ENCODE results near the gene CNR2. TPM values are rescaled to one million over a fixed set of nuclear protein-coding genes. Genes with fewer than 3 reads are reported as not detected.
"Not testable (repeated sequence)": the region's sequence is repeated elsewhere in the genome, so short reads cannot be mapped to it uniquely, and the experiment has no call there.

CNR2 gene
- total RNA-seq, 1 experiment from 2014 or later = not detected

GRCh38 chr1:23847482-23848095 is 65.6 kb downstream of the CNR2 start:
- H3K4me1 ChIP-seq; H3K27me3 ChIP-seq; H3K9me3 ChIP-seq (replicated peaks); DNase-seq; H3K36me3 ChIP-seq; H3K4me3 ChIP-seq; H3K27ac ChIP-seq: not testable (repeated sequence)

DNA sequence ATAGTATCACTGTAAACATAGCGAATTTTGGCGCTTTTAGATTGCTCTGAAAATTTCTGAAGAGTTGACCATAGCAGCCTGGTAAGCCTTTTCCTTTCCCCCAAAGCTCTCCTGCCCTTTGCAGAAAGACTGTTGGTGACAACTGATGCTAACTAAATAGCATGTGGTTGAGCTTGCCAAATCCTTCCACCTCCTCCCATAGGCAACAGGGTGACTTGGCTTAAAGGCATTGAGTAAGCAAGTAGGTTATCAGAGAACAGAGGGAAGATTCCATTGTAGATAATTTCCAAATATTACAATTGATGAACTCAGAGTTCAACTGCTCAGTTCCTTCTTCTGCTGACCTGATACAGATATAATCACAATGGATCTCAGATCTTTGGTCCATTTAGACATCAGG is 68.0 kb downstream of the CNR2 start:
- H3K27ac ChIP-seq = no peak overlapping the region
- no peaks in the 10 kb centered on the region for H3K36me3 ChIP-seq
- no peak for DNase-seq
- H3K27me3 ChIP-seq = peaks cover 17% of the 10 kb centered on the region
- H3K9me3 ChIP-seq (replicated peaks) = no peaks in the 10 kb centered on the region; the same call in 1 of the 2 replicates
- no peak overlapping the region for H3K4me3 ChIP-seq
- H3K4me1 ChIP-seq = no peaks in the 10 kb centered on the region

- Histone ChIP-seq H3K36me3 (no peaks in the 10 kb centered on the region), H3K4me3 (no peak overlapping the region), H3K27ac (no peak overlapping the region), H3K27me3 (peaks cover 17% of the 10 kb centered on the region), H3K9me3 (replicated peaks) (no peaks in the 10 kb centered on the region; the same call in 1 of the 2 replicates), H3K4me1 (no peaks in the 10 kb centered on the region)
- DNase-seq = no peak
Measured at GRCh38 chr1:23843644-23844043, 69.5 kb downstream of the CNR2 start.

- peak; percentile 68 to 71 for DNase-seq
- H3K27ac ChIP-seq = no peak overlapping the region
- H3K27me3 ChIP-seq = peaks cover 17% of the 10 kb centered on the region
- H3K4me1 ChIP-seq = no peaks in the 10 kb centered on the region; the same call in 1 of the 2 replicates
- H3K36me3 ChIP-seq = no peaks in the 10 kb centered on the region
- peak overlapping the region; percentile 36 for H3K4me3 ChIP-seq
- no peaks in the 10 kb centered on the region; the same call in none of the 2 replicates for H3K9me3 ChIP-seq (replicated peaks)
Measured at GRCh38 chr1:23838401-23838866, 74.7 kb downstream of the CNR2 start.

DNA sequence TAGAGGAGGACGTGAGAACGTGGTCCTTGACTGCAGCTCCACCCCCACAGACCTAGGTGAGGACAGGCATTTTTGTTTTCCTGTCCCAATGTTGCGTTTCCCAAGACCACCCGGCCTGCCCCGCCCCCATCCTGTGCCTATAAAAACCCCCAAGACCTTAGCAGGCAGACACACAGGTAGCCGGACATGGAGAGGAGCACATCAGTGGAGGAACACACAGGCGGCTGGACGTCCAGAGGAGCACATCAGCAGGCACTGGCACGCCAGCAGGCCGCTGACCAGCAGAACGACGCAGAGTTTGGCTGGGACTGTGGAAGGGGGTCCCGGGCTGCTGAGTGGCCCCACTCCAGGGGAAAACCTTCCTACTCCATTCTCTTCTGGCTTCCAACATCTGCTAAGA is 75.3 kb downstream of the CNR2 start:
- peaks cover 21% of the 10 kb centered on the region for H3K27me3 ChIP-seq
- no peak overlapping the region for H3K27ac ChIP-seq
- no peak overlapping the region for H3K4me3 ChIP-seq
- H3K9me3 ChIP-seq (replicated peaks) = no peaks in the 10 kb centered on the region; the same call in none of the 2 replicates
- no peak for DNase-seq
- no peaks in the 10 kb centered on the region; the same call in 1 of the 2 replicates for H3K36me3 ChIP-seq
- H3K4me1 ChIP-seq = no peaks in the 10 kb centered on the region; the same call in 1 of the 2 replicates

- no peaks in the 10 kb centered on the region; the same call in 1 of the 2 replicates for H3K36me3 ChIP-seq
- no peak for DNase-seq
- no peaks in the 10 kb centered on the region; the same call in 1 of the 2 replicates for H3K9me3 ChIP-seq (replicated peaks)
- no peak overlapping the region for H3K27ac ChIP-seq
- H3K4me3 ChIP-seq = no peak overlapping the region
- H3K4me1 ChIP-seq = no peaks in the 10 kb centered on the region; the same call in 1 of the 2 replicates
- H3K27me3 ChIP-seq = peaks cover 19% of the 10 kb centered on the region
Measured at GRCh38 chr1:23836037-23836436, 77.1 kb downstream of the CNR2 start.

DNA sequence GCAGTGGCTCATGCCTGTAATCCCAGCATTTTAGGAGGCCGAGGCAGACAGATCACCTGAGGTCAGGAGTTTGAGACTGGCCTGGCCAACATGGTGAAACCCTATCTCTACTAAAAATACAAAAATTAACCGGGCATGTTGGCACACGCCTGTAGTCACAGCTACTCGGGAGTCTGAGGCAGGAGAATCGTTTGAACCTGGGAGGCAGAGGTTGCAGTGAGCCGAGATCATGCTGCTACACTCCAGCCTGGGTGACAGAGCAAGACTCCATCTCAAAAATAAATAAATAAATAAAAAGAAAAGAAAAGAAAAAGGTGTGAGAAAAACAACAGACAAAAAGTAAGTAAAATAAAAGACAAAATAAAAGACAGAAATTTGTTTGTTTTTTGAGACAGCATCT is 79.0 kb downstream of the CNR2 start:
- H3K4me3 ChIP-seq; H3K36me3 ChIP-seq; H3K9me3 ChIP-seq (replicated peaks); H3K27ac ChIP-seq; H3K4me1 ChIP-seq; DNase-seq: not testable (repeated sequence)
- peaks cover 19% of the 10 kb centered on the region for H3K27me3 ChIP-seq

GRCh38 chr1:23827717-23828116 is 85.4 kb downstream of the CNR2 start:
- DNase-seq = no peak
- Histone ChIP-seq H3K27ac (no peak overlapping the region), H3K4me1 (no peaks in the 10 kb centered on the region), H3K36me3 (no peaks in the 10 kb centered on the region), H3K9me3 (replicated peaks) (no peaks in the 10 kb centered on the region), H3K27me3 (peaks cover 4% of the 10 kb centered on the region; the same call in 1 of the 2 replicates), H3K4me3 (no peak overlapping the region)

DNA sequence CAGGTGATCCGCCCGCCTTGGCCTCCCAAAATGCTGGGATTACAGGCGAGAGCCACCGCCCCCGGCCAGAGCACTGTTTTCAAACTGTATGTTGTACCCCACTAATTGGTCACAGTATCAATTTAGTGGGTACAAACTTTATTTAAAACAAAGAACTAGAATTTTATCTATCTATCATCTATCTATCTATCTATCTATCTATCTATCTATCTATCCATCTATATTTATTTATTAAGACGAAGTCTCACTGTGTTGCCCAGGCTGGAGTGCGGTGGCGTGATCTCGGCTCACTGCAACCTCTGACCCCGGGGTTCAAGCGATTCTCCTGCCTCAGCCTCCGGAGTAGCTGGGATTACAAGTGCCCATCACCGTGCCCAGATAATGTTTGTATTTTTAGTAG is 86.6 kb downstream of the CNR2 start:
- H3K4me1 ChIP-seq; H3K4me3 ChIP-seq; H3K27ac ChIP-seq; H3K9me3 ChIP-seq (replicated peaks); H3K36me3 ChIP-seq; H3K27me3 ChIP-seq; DNase-seq: not testable (repeated sequence)

- Histone ChIP-seq H3K9me3 (replicated peaks) (no peaks in the 10 kb centered on the region), H3K36me3 (no peaks in the 10 kb centered on the region), H3K27me3 (no peaks in the 10 kb centered on the region; the same call in 1 of the 2 replicates), H3K4me3 (peak overlapping the region; percentile 92), H3K27ac (no peak overlapping the region; the same call in 1 of the 2 replicates), H3K4me1 (no peaks in the 10 kb centered on the region)
- no peak for DNase-seq
Measured at GRCh38 chr1:23825762-23826522, 87.2 kb downstream of the CNR2 start.

GRCh38 chr1:23825076-23825761 is 87.9 kb downstream of the CNR2 start, which contains the start of gene HMGCL:
Gene HMGCL (minus strand): TSS chr1:23825429. CDS start chr1:23825415, 14 bp downstream.
- peak within 1 kb of the TSS; percentile 80 for H3K27ac ChIP-seq
- DNase-seq = peak; percentile 93 to 95
- no peaks in the 10 kb centered on the region for H3K27me3 ChIP-seq

DNA sequence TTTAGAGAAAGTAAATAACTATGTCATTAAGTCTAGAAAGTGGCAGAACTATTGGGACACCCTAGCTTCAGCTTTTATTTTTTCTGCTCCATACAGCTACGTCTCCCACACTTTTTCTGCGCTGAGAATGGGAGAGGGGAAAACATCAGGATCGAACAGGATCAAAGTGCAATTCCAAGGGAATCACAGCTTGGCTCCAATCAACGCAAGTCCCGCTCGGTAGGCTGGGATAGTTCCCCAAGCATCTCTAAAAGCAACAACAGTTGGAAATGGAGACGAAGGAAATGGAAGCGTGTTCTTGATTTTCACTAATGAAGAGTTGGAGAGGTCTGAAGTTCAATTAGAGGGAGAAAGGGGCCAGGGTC is 88.5 kb downstream of the CNR2 start:
- H3K4me1 ChIP-seq = no peaks in the 10 kb centered on the region
- H3K9me3 ChIP-seq (replicated peaks) = no peaks in the 10 kb centered on the region
- no peak for DNase-seq
- peak overlapping the region; percentile 80 for H3K27ac ChIP-seq
- H3K27me3 ChIP-seq = no peaks in the 10 kb centered on the region
- peak overlapping the region; percentile 92 for H3K4me3 ChIP-seq
- H3K36me3 ChIP-seq = no peaks in the 10 kb centered on the region

More at GRCh38 chr1:23825076-23825761, 87.9 kb downstream of the CNR2 start, which contains the start of gene HMGCL:
- no peaks in the 10 kb centered on the region for H3K4me1 ChIP-seq
- H3K9me3 ChIP-seq (replicated peaks) = no peaks in the 10 kb centered on the region
- H3K36me3 ChIP-seq = no peaks in the 10 kb centered on the region
- H3K4me3 ChIP-seq = peak within 1 kb of the TSS; percentile 92

DNA sequence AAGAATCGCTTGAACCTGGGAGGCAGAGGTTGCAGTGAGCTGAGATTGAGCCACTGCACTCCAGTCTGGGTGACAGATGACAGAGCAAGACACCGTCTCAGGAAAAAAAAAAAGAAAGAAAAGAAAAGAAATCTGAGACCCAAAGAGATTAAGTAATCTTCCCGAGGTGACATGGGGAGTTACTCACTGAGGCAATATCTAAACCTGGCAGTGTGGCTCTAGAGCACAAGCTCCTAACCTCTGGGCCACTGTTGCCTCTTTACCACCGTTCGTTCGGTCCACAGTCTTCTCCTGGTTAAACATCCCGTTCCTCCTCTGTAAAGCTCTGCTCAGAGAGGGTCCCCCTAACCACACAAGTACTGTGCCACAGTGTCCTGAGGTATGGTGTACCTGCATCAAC is 89.4 kb downstream of the CNR2 start:
- no peaks in the 10 kb centered on the region for H3K27me3 ChIP-seq
- no peak for DNase-seq
- H3K4me3 ChIP-seq = no peak overlapping the region
- no peaks in the 10 kb centered on the region for H3K4me1 ChIP-seq
- H3K9me3 ChIP-seq (replicated peaks) = no peaks in the 10 kb centered on the region
- no peaks in the 10 kb centered on the region for H3K36me3 ChIP-seq
- H3K27ac ChIP-seq = no peak overlapping the region

All from SJCRH30 (cell line).